Renal pelvis (tissue), 4 donors: Measurements from ENCODE around the gene RFC3. TPM values are rescaled to one million over a fixed set of nuclear protein-coding genes. Genes with fewer than 3 reads are reported as not detected.

Source experiments
- DNase-seq: peaks from one replicate; pipeline ENCODE4 v3.0.0-alpha.2; 2013
- polyA plus RNA-seq, 3 donors: library from polyadenylated mRNA; unstranded; fragments of 120-200 nt; gene quantifications; one replicate each; pipeline ENCODE4 v1.2.1, GENCODE V29; 2013; ENCODE audit not compliant: insufficient read length in 3 of 3

The RFC3 gene
- polyA plus RNA-seq, 3 donors, result 21.3 to 23.4 (median 23.0) TPM

DNA sequence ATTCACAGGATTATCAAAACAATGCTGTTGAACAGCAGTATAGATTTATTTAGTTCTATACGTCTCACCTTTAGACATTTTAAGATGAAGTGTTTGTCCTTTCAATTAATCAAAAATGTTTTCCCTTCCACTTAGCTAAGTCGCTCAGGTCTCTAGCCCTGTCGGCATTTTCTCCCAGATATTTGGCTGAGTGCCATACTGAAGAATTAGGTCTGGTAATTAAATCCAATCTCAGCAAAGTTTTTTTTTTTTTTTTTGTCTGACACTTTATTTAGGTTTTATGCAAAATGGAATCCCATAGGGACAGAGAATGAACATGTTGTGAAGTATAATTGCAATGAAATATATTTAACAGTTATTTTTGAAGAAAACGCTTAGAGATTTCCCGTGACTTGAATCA is 44.1 kb downstream of the RFC3 start:
- no peak for DNase-seq

DNA sequence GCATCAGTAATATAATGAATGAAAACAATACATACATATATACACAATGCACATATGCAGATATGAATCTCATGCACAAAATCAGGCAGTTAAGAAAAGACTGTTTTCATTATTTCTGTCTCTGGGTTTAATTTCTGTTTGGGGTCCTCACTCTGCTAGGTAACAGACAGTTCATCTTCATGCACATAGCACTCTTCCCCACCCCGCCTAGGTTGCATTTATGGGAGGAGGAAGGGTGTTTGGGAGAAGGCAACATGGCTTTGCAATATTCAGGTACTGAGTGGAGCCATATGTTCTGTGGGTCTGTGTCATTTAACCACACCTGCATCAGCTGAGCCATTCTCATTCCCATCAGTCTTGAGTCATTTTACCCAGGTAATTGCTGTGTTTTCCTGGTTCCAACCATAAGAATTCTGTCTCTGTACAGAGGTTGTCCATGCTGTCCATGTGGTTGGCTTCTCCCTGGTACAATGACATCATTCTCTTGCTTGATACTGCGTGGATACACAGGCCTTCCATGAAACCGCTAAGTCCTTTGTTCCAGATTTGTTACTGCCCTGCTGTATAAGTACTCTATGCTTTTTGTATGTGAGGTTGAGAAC is 45.3 kb downstream of the RFC3 start:
- no peak for DNase-seq

DNA sequence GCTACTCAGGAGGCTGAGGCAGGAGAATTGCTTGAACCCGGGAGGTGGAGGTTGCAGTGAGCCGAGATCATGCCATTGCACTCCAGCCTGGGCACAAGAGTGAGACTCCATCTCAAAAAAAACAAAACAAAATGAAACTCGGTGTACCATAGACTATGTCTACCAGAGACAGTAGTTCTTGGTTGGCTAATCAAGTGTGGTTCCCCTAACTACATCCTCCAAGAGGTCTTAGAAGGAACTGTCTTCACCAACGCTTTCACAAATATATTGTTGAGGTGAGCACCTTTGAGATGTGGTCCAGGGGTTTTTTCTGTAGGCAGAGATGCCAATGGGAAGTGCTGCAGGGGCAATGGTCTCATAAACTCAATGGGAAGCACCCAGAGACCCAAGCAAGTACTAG is 48.0 kb downstream of the RFC3 start:
- DNase-seq, result no peak

DNA sequence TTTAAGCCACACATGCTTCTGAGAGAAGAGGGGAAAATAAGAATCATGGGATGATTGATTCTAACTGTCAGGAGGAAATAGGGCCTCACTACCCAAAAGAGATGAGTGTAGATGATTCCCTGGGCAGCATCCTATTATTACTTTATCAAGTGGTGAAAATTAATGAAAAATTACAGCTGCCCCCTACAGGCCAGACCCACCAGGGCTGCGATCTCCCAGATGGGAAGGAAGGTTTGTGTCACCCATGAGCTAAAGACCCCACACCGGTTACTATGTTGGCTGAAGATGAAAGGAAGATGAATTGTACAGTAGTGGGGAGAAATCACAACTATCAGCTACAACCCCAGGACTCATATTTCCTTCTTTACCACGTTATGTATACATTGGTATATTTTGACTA is 49.5 kb downstream of the RFC3 start:
- DNase-seq, result no peak

DNA sequence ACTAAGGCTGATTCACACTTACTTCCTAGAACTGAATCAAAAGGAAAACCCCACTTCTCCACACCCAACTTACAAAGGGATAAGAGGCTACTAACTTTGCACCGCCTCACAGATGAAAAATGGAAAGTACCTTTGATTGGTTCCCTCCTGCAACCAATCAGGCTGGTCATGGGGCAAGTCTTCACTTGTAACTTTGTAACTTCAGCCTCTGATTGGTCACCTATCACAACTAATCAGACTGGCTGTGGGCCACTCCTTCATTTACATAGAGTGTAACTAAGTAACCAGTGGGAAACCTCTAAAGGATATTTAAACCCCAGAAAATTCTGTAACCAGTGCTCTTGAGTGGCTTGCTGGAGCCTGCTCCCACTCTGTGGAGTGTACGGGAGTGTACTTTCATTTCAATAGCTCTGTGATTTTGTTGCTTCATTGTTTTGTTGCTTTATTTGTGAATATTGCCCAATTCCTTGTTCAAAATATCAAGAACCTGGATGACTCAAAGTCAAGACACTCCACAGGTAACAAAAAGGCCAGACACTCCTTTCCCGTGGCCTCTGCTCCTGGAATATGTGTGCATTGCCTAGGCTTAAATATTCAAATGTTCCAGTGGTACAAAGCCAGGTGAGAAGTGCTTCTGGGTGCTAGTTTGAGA is 50.5 kb downstream of the RFC3 start:
- no peak for DNase-seq

DNA sequence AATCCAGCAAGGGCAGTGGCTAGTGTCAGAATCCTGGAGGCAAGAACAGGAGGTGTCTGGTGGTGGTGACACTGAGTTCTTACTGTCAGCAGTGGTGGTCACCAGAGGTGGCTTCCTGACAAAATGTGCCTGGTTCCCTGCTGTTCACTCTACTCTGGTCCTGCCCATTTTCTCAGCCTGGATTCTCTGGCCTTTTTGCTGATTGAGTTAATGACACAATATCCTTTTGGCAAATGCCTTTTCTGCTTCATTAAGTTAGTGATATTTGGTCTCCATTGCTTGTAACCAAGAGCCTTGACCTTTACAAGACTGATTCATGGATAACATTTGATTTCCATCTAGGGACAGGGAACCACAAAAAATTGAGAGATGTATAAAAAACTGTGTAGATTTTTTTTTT is 51.1 kb downstream of the RFC3 start:
- DNase-seq, result no peak

DNA sequence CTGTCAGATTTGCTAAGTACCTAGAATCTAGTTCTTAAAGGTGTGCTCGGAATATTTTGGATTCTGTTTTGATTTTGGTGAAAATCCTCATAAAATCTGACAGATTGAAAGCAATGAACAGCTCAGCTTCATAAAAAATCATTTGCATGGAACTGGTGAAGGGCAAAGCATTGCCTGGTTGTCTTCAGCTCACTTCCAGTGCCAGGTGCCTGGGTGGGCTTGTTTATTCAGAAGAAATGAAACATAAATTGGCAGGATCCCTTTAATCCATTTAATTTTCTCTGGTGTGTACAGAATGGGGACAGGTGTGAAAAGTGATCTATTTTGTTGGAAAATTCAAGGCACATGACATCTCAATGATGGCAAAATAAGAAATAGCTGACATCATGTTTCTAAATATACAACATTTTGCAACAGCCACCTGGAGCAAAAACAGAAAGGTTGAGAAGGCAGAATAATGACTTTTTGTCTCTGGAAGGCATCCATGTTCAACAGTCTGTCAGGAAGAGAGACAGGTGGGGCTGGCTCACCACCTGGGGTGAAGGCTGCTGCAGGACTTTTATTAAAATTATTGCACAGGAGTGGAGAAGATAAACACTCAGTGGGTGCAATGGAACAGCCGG is 52.2 kb downstream of the RFC3 start:
- DNase-seq, result no peak

DNA sequence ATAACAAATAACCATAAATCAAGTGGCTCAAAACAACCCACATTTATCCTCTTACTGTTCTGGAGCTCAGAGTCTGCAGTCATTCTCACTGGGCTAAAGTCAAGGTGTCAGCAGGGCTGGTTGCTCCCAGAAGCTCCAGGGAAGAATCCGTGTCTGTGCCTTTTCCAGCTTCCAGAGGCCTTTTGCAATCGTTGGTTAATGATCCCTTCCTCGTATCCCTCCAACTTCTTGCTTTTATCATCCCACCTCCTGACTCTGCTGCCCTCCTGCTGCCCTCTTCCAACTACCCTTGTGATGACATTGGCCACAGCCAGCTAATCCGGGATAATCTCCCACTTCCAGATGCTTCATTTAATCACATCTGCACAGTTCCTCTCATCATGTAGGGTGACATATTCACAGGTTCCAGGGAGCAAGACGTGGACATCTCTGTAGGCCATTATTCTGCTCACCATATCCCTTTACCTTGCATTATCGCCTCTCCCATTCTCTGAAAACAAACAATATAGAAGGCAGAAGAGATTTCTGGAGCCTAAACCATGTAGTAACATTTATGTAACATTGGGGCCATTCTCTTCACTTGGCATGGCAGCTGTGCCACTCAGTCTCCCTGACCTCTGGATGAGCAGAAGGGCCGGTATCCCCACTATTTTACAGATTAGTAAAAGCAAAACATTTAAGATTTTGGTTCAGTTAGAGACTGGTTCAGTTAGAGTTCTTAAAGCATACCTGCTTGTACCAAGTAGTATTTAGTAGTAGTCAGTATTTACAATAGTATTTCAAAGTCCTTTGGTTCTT is 53.5 kb downstream of the RFC3 start:
- no peak for DNase-seq

DNA sequence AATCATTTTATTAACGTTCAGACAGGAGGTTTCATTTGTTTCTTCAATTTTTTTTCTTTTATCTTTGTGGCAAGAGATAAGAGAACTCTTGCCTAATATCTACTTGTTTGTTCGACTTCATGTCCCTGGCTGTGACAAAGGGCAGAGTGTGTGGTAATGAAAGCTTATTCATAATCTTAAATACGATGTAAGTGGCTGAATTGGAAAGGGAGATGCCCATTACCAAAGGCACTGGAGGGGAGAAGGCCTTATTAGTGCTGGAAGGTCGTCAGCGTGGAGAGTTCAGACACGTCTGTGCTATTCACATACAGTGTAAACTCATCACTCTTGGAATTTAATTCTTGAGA is 54.0 kb downstream of the RFC3 start:
- no peak for DNase-seq

DNA sequence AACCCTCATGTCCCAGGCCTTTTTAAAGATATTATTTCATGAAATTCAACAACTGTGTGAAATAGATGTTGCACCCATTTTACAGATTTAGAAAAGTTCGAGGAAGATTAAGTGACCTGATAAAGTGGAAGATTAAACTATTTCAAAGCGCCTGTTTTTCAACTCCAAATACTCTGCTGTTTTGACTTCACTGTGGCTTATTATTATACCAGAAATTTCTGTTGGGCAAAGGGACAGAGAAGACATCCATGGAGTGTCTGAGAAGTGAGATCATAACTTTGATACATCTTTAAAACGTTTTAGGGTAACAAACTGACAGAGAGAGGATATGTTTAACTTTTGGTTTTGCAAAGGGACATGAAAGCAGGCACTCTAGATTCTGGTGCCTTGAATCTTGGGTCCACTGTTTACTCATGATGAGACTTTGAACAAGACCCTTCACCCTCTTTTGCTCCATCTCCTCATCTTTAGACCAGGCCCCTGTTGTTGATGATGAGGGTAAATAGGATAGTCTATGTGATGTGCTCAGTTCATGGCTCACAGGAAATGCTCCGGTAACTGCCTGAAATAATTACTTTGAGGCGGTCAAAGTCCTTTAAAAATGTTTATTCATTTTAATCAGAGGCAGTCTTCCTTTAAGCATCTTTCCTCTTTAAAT is 55.4 kb downstream of the RFC3 start:
- DNase-seq, result no peak

DNA sequence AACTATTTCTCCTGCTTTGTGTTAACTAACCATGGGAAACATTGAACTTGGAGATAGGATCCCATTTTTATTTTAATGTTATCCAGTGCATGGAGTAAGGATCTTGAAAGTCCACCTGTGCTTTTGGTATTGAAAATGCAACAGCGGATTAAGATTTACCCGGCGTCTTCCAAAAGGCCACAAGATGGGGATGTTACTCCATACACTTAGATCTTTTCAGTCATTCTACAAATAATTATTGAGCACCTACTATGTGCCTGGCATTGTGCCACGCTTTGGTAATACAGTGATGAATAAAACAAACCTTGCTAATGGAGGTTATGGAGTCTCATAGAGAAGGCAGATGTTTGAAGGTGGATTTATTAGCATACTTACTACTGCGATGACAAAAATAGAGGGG is 56.9 kb downstream of the RFC3 start:
- DNase-seq, result no peak

DNA sequence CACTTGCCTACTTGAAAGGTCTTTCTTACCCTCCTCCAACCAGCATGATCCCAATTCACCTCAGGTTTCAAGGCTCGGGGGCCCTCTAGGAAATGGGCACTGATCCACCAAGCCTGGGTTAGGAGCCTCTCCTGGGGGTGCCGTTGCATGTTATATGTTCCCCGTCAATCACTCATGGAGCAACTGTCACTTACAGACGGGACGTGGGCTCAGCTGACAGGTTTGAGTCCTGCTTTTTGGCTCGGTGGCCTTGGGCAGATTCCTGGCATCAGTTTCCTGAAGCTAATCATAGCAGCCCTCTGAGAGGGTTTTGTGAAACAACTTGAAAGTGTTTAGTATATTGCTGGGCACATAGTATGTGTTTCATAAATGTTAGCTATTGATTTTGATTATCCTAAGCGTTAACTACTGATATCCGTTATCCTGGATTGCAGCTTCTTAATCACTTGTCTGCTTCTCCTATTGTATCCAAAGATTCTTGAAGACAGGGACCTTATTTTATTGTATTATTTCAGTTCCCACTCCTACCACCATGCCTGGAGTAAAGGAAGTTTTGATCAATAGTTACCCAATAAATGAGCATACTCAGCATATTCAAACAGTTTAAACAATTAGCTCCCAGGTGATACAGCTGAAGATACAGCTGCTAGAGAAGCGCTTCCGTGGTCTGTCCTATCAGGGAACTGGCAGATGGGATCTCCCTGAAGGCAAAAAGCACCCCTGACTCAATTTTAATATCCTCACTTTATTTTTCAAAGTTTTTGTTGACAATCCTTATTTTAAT is 57.9 kb downstream of the RFC3 start:
- no peak for DNase-seq

DNA sequence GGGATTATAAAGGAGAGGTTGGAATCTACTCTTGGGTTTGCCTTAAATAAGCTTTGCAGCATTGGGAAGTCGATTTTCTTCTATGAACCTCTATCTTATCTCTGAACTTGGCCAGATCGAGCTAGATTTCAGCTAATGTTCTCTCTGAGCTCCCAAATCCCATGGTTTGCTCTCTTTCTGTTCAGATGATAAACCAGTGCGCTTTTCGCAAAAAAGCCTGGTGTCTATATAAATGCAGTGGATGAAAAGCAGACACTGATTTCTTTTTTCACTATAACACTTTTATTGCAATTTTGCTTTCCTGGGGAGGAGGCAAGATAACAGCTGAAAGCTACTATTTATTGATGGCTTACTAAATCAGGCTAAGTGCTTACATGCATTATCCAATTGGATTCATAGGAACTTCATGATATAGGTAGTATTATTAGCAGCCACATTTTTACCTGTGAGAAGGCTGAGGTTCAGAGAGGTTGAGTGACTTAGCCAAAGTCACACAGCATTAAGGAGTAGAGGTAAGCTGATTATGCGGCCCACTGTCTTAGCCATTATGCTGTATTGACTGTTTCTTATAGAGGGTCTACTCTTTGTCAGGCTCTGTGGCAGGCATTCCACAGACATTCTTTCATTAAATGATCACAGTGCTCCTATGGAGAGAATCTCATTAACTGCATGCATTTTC is 58.9 kb downstream of the RFC3 start:
- no peak for DNase-seq

DNA sequence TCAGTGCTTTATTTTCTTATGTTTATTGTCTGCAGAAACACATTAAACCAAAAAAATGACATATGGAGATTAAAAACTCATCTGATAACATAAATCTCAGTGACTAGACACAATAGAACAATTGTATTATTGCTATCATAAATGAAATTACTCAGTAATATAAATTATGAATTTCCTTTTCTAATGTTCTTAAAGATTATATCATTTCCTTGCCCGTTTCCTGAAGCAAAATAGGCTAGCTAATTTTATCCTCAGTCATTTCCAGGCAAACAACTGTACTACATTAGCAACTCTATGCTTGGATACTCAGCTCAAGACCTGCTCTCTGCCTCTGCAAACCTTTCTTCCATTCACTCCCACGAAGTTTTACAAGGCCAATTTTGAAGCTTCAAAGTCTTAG is 61.2 kb downstream of the RFC3 start:
- no peak for DNase-seq

DNA sequence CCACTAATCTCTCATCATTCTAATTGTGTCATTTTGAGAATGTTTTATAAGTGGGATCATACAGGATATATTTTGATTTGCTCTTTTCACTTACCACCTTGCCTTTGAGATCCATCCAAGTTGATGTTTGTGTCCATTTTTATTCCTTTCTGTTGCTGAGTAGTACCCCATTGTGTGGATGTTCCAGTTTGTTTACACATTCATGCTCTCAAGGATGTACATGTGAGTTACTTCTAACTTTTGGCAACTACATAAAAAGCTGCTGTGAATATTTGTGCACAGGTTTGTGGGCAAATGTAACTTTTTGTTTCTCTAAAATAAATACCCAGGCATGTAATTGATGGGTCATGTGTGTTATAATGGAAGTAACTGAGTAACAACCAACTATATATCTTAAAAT is 64.9 kb downstream of the RFC3 start:
- DNase-seq, result no peak

DNA sequence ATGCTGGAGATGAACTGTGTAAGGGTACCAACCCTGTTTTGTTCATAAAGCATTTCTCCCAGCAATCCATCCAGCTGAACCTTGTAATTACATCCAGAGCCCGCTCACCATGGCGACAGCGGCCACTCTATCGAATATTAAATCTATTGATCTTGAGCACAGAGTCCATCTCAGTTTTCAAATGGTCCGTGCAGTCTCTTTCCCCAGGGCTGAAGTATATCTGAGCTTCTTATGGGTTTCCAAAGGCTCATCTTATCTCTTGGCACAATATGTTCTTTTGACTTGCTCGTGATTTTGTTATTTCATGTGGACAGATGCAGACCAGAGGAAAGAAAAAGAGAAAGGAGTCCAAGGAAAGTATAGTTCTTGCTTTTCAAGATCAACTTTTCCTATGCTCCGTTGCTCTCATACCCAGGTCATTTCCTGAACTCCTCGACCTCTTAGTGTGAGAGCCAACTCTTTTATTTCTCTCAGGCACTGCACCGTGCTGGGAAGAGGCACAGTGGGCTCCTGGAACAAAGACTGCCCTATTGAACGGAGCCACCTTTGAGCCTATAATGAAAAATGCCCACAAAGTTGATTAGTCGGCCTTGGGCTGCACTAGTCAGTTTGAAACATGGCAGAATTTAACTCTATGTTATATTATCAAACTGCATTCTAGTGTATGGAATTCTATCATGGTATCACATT is 66.7 kb downstream of the RFC3 start:
- no peak for DNase-seq
